Vagina (tissue), 2 donors: ENCODE measurements around the gene YLPM1. TPM values are rescaled to one million over a fixed set of nuclear protein-coding genes. Genes with fewer than 3 reads are reported as not detected.
"Not testable (repeated sequence)": the region's sequence is repeated elsewhere in the genome, so short reads cannot be mapped to it uniquely, and the experiment has no call there.

Source experiments
- DNase-seq, 2 donors: peaks; one replicate each; pipeline ENCODE4 v3.0.0-alpha.2; 2017; ENCODE audit errors: extremely low spot score in 2 of 2
- H3K27ac ChIP-seq: fragments of 200-600 bp; sonication (generic); one replicate; pipeline ENCODE4 v1.5.1; 2019
- H3K27me3 ChIP-seq: fragments of 200-600 bp; sonication (generic); one replicate; pipeline ENCODE4 v1.5.1; 2019
- H3K36me3 ChIP-seq, 2 donors: fragments of 200-600 bp; sonication (generic); one replicate each; pipeline ENCODE4 v1.5.1; 2017 to 2019
- H3K4me1 ChIP-seq: fragments of 200-600 bp; sonication (generic); one replicate; pipeline ENCODE4 v1.5.1; 2019
- H3K4me3 ChIP-seq, 2 donors: fragments of 200-600 bp; sonication (generic); 1 replicate in 1 of 2; 2 replicates in 1 of 2; pipeline ENCODE4 v1.5.1; 2016 to 2019
- H3K9me3 ChIP-seq: fragments of 200-600 bp; sonication (generic); one replicate; pipeline ENCODE4 v1.5.1; 2019
- CTCF ChIP-seq, 3 experiments: fragments of 450-650 bp in 2 of 3; fragments of 200-600 bp in 1 of 3; sonication (generic) in 1 of 3; IDR thresholded peaks; one replicate each; pipeline ENCODE4 v1.5.1; 2017 to 2019; ENCODE audit warnings: antibody characterized with exemption in 3 of 3, mild to moderate bottlenecking in 2 of 3, moderate library complexity in 2 of 3
- POLR2A ChIP-seq, 2 donors: fragments of 450-650 bp; IDR thresholded peaks; one replicate each; pipeline ENCODE4 v1.6.1; 2017; ENCODE audit warnings: antibody characterized with exemption in 2 of 2, mild to moderate bottlenecking in 2 of 2, moderate library complexity in 2 of 2
- POLR2AphosphoS5 ChIP-seq, 2 donors: sonication (generic); formaldehyde crosslinking; IDR thresholded peaks; one replicate each; pipeline ENCODE4 v1.9.0; 2017; ENCODE audit warnings: antibody characterized with exemption in 2 of 2, mild to moderate bottlenecking in 2 of 2, low read depth in 1 of 2; ENCODE audit not compliant: insufficient read depth in 1 of 2
- intact Hi-C: fragments of 100-400 bp; cut with DNase I; formaldehyde crosslinking; loops from one replicate; pipeline ENCODE4 v1.15.1; 2023
- total RNA-seq: library from RNA; depleted of rRNA; stranded (reverse); fragments of >200 nt; gene quantifications from one replicate; pipeline ENCODE4 v1.2.3, GENCODE V29; 2016

The YLPM1 gene
- total RNA-seq, 1 donor from 2014 or later, result 50.3 TPM

GRCh38 chr14:74754157-74754556 is 9.0 kb upstream of the YLPM1 start:
- no peak for DNase-seq
- no peaks in the 10 kb centered on the region for H3K36me3 ChIP-seq
- H3K27ac ChIP-seq, result no peak overlapping the region
- no peaks in the 10 kb centered on the region for H3K4me1 ChIP-seq
- no peak overlapping the region for H3K4me3 ChIP-seq
- TF ChIP-seq POLR2AphosphoS5 (IDR thresholded peaks at IDR 0.05; ENCODE audit: insufficient read depth in 1 of 2, low read depth in 1 of 2), result no peak
- TF ChIP-seq POLR2A (IDR thresholded peaks at IDR 0.05), result no peak
- no peak for TF ChIP-seq CTCF (IDR thresholded peaks at IDR 0.05)
- H3K9me3 ChIP-seq, result no peaks in the 10 kb centered on the region
- no peaks in the 10 kb centered on the region for H3K27me3 ChIP-seq
- intact Hi-C loops, result no loop called here

- Histone ChIP-seq H3K4me1 (no peaks in the 10 kb centered on the region), H3K27me3 (no peaks in the 10 kb centered on the region), H3K27ac (no peak overlapping the region), H3K4me3 (no peak overlapping the region), H3K36me3 (no peaks in the 10 kb centered on the region), H3K9me3 (no peaks in the 10 kb centered on the region)
- intact Hi-C loops, result no loop called here
- no peak for DNase-seq
- TF ChIP-seq CTCF (IDR thresholded peaks at IDR 0.05), result no peak
- TF ChIP-seq POLR2A (IDR thresholded peaks at IDR 0.05), result no peak
- TF ChIP-seq POLR2AphosphoS5 (IDR thresholded peaks at IDR 0.05; ENCODE audit: insufficient read depth in 1 of 2, low read depth in 1 of 2), result no peak
Measured at GRCh38 chr14:74754899-74755298, 8.2 kb upstream of the YLPM1 start.

GRCh38 chr14:74756326-74756725 is 6.8 kb upstream of the YLPM1 start:
- Histone ChIP-seq H3K9me3 (no peaks in the 10 kb centered on the region), H3K27ac (no peak overlapping the region), H3K27me3 (no peaks in the 10 kb centered on the region), H3K4me3 (no peak overlapping the region), H3K36me3 (no peaks in the 10 kb centered on the region), H3K4me1 (no peaks in the 10 kb centered on the region)
- TF ChIP-seq CTCF (IDR thresholded peaks at IDR 0.05), result no peak
- no peak for TF ChIP-seq POLR2AphosphoS5 (IDR thresholded peaks at IDR 0.05; ENCODE audit: insufficient read depth in 1 of 2, low read depth in 1 of 2)
- TF ChIP-seq POLR2A (IDR thresholded peaks at IDR 0.05), result no peak
- DNase-seq, result no peak
- intact Hi-C loops, result no loop called here

GRCh38 chr14:74758505-74758904 is 4.6 kb upstream of the YLPM1 start:
- intact Hi-C loops, DNase-seq, H3K27ac ChIP-seq, H3K4me3 ChIP-seq, H3K36me3 ChIP-seq, H3K4me1 ChIP-seq, H3K27me3 ChIP-seq, H3K9me3 ChIP-seq: not testable (repeated sequence)

- peaks cover 55% of the 10 kb centered on the region for H3K4me1 ChIP-seq
- TF ChIP-seq POLR2AphosphoS5 (IDR thresholded peaks at IDR 0.05; ENCODE audit: insufficient read depth in 1 of 2, low read depth in 1 of 2) (no peak), CTCF (IDR thresholded peaks at IDR 0.05) (no peak), POLR2A (IDR thresholded peaks at IDR 0.05) (no peak)
- no peaks in the 10 kb centered on the region for H3K27me3 ChIP-seq
- H3K27ac ChIP-seq, result peak overlapping the region; percentile 87
- no peaks in the 10 kb centered on the region for H3K36me3 ChIP-seq
- H3K4me3 ChIP-seq, result peak overlapping the region; percentile 82 to 84
- no peak for DNase-seq
- intact Hi-C loops, result no loop called here
- no peaks in the 10 kb centered on the region for H3K9me3 ChIP-seq
Measured at GRCh38 chr14:74763803-74764531, 851 bp downstream of the YLPM1 start.
